GM13976 (cell line): ENCODE data around the gene SWT1.

Source experiments
- DNase-seq: peaks from one replicate; pipeline ENCODE4 v3.0.0; 2012; ENCODE audit warnings: low spot score
- in situ Hi-C: fragments of 300-500 bp; cut with MboI; formaldehyde crosslinking; loops from one replicate; pipeline ENCODE4 v1.12.0; 2022; ENCODE audit warnings: low sequenced_read_pairs, mixed read lengths, inconsistent platforms; ENCODE audit not compliant: unreplicated experiment
- TF ChIP-seq, protein P1 (sequence below): IDR thresholded peaks from 2 replicates; pipeline ENCODE4 v1.5.1; 2012; ENCODE audit warnings: borderline replicate concordance, mild to moderate bottlenecking; ENCODE audit not compliant: insufficient read depth; ENCODE audit errors: extremely low read depth, missing control alignments, control extremely low read depth

Gene SWT1

DNA sequence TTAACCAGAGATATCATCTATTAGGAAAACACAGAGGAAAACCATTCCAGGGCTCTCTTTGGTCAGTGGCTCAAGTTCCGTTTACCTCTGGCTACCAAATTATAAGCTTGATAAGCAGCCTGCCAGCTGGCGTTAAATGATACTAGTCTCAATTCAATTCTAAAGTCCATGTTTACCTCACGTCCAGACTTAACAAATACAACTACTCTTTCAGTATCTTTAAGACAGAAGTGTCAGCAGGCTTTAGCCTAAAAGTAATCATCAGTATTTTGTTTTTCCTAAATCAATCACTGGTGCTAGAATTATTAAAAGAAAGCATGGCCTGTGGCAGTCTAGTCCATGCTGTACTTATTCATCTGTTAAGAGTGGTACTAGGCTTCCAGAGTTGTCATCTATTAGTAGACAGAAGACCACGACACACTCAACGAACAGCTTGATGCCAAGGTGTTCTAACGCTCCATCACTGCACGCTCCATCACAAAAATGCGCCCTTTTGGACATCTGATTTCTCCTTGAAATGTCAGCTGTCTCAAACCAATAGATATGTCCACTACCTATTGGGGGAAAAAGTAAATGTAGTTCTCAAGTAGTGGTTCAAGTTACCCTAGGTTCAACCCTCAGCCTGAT lies 158.6 kb downstream of the SWT1 start:
- in situ Hi-C loops: loop anchor here (10.0 kb wide), 1 partner anchor 359 kb away; no protein-coding TSS in a partner anchor
- TF ChIP-seq, protein P1, sequence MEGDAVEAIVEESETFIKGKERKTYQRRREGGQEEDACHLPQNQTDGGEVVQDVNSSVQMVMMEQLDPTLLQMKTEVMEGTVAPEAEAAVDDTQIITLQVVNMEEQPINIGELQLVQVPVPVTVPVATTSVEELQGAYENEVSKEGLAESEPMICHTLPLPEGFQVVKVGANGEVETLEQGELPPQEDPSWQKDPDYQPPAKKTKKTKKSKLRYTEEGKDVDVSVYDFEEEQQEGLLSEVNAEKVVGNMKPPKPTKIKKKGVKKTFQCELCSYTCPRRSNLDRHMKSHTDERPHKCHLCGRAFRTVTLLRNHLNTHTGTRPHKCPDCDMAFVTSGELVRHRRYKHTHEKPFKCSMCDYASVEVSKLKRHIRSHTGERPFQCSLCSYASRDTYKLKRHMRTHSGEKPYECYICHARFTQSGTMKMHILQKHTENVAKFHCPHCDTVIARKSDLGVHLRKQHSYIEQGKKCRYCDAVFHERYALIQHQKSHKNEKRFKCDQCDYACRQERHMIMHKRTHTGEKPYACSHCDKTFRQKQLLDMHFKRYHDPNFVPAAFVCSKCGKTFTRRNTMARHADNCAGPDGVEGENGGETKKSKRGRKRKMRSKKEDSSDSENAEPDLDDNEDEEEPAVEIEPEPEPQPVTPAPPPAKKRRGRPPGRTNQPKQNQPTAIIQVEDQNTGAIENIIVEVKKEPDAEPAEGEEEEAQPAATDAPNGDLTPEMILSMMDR: no peak
- DNase-seq: no peak

DNA sequence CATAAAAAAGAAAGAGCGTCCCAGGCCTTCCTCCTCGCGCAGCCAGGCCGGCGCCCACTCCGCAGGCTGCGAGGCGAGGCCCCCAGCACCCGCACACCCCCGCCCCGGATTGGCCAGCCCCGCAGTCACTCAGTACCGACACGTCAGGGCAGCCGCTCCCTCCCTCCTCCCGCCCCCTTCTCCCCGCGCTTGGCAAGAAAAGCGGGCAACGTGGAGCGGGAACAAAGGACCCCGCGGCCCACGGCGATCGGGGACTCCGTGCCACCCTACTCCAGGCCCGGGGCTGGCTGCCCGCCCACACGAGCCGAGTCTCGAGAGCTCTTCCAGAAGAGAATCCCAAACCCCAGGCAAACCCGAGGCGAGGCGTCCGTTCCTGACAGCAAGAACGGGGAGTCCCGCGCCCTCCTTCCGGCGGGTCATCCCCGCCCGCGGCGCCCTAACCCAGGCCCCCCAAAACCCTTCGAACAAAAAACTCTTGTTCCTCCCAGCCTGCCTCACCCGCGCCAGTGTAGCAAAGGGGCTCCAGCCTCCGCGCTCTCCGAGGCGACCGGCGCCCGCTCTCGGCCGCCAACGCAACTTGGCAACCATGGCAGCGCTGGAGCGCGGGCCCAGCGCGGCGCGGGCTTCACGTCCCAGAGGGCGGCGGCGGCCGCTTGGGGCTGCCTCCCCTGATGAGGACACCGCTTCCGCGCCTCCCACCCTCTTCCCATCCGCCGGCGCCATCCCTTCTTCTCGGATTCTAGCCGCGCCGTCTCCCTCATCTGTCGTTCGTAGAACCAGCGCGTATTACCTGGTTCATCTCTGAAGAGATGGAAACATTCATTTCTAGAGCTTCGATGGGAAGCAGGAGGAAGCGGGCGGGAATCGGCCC lies 159.4 kb downstream of the SWT1 start:
- DNase-seq: peak; percentile 88
- TF ChIP-seq, protein P1: no peak
- in situ Hi-C loops: loop anchor here (10.0 kb wide), 1 partner anchor 358 kb away; no protein-coding TSS in a partner anchor

DNA sequence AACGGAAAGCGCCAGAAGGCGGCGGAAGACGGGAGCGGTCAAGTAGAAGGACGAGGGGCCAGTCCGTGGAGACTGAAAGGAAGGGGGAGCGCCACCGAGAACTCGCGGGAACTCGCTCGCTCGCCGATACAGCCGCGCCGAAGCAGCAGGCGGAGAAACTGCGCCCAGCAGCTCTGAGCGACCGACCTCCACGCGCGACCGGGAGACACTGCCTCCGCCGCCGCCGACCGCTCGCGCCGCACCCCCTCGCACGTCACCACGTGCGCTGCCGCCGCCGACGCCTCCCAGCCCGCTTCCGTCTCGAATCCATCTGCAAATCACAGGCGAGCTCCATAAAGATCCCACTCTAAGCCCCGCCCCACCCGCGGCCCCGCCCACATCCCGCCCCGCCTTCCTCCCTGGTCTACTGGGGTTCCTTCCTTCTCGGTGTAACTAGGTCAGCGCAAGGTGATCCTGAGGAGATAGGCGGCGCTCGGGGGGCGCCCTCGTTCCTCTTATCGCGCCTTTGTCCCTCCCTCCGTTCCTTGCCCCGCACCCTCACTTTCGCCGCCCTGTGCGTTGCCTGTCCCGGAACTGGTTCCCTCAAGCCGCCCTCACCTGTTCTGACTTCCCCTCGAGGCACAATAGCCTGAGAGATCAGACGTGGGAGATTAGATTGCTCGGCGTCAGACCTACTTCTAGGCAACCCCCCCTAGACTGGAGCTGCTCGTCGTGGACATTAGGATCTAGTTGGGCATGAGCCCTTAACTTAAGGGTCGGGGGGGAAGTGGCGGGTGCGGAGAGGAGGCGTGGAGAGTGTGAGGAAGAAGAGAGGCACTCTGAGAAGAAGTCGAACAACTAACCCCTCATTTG lies 160.3 kb downstream of the SWT1 start, which contains the start of gene IVNS1ABP:
Gene IVNS1ABP, minus strand, starts transcription at position 210 of the 852 bp plus-strand sequence. CDS start 7,750 bp downstream, outside the sequence.
- in situ Hi-C loops: loop anchor here (10.0 kb wide), 1 partner anchor 358 kb away; no protein-coding TSS in a partner anchor
- TF ChIP-seq, protein P1: peak; percentile 66
- peak; percentile 96 for DNase-seq

DNA sequence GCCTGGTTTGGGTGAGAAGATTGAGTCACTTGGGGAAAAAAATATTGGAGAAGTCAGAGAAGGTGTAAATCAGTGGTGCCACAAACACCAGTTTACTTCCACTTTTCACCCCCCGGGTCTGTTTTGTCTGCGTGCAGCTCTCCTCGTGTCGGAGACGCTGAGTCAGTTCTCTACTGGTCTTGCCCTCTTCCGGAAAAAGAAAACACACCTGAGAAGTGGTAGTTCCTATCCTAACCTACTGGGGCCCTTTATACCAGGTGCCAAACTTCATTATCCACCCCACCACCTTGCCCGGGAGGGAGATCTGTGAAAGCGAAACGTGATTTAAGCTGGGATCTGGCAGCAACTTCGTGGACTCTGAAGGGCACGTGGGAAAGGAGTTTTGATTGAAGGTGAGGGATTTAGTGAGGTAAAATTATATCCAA lies 160.9 kb downstream of the SWT1 start:
- peak; percentile 58 for DNase-seq
- in situ Hi-C loops: loop anchor here (10.0 kb wide), 1 partner anchor 357 kb away; no protein-coding TSS in a partner anchor
- TF ChIP-seq, protein P1: no peak

DNA sequence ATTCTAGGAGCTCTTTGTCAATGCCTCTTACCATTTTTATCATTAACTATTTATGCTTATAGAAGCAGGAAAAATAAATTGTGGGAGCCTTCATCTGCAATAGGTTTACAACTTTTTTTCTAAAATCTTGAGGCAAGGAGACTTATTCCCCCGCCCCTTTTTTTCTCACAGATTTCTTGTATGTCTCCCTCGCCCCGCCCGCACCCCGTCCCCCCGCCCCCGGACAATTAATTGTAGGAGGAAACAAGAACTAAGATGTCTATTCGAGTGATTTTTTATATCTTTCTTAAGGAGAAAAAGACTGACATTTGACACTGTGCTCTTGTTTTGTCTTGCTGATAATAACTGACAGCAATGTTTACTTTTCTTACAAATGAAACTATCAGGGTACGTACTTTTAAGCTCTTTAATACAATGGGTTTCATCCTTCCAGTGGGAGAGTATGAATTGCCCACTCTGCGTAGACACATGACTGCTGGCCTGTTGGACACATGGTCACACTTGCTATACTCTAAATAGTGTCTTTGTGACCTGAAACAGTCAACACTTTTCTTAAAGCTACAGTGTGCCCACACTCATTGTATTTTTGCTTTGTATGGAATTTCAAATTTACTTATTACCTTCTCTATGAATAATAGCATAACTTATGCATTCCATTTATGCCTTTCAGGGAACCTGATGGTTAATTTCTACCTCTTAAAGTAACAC lies 161.6 kb downstream of the SWT1 start:
- in situ Hi-C loops: loop anchor here (10.0 kb wide), 1 partner anchor 356 kb away; no protein-coding TSS in a partner anchor
- DNase-seq: no peak

More for the DNA sequence above, 161.6 kb downstream of the SWT1 start:
- TF ChIP-seq, protein P1: no peak
